ENCODE data around the gene CGB2. TPM values are rescaled to one million over a fixed set of nuclear protein-coding genes. Genes with fewer than 3 reads are reported as not detected.

Gene CGB2
- total and polyA plus RNA-seq, 2 of the 4 experiments (the other 2 are of a cell fraction): not detected

- peak overlapping the region; percentile 98 for H3K4me2 ChIP-seq (ENCODE audit: low read depth, low read length)
- no peak overlapping the region for H2BK20ac ChIP-seq (ENCODE audit: low read depth, low read length)
- in situ Hi-C loops (cut with MboI; ENCODE audit: low sequenced_read_pairs) (no loop called here), intact Hi-C loops (cut with micrococcal nuclease) (loop anchor here (5.0 to 10.0 kb wide), 3 partner anchors 63 to 211 kb away; partner anchors contain the start of genes CGB7 and KCNA7), dilution Hi-C loops (cut with HindIII; ENCODE audit: low sequenced_read_pairs, unreplicated experiment) (no loop called here)
- peaks cover 8% of the 10 kb centered on the region; the same call in 1 of the 2 replicates for H3K36me3 ChIP-seq (ENCODE audit: control insufficient read depth, insufficient read depth, low read length)
- H3K4ac ChIP-seq (ENCODE audit: low read depth, low read length): peak overlapping the region; percentile 11
- H2BK15ac ChIP-seq (ENCODE audit: low read depth, low read length): no peak overlapping the region; the same call in 2 of the 3 replicates
- no peak for TF ChIP-seq FOS (IDR thresholded peaks at IDR 0.05; ENCODE audit: low read depth, low read length)
- no peak for TF ChIP-seq POLR2A (IDR thresholded peaks at IDR 0.05; ENCODE audit: low read depth, low read length)
- H3K79me1 ChIP-seq (ENCODE audit: low read depth in 1 of 2, low read length in 2 of 2): peaks cover 11 to 72% of the 10 kb centered on the region in 2 experiments
- H3K27me3 ChIP-seq (ENCODE audit: control insufficient read depth, insufficient read depth, low read length): no peaks in the 10 kb centered on the region
- peak overlapping the region; percentile 88 for H2AFZ ChIP-seq (replicated peaks; ENCODE audit: low read length, poor library complexity)
- peak overlapping the region; percentile 63 for H3K23ac ChIP-seq (ENCODE audit: low read depth, low read length)
- H3K9ac ChIP-seq (ENCODE audit: low read depth, low read length): peak overlapping the region; percentile 65
- ATAC-seq (ENCODE audit: low read depth): no peak
- peaks cover 27% of the 10 kb centered on the region for H4K20me1 ChIP-seq (ENCODE audit: insufficient read depth, low read length)
- WGBS, 2 experiments (ENCODE audit: extremely low coverage in 2 of 2, insufficient read length in 1 of 2): no CpG with 5 or more reads among the region's 13 CpGs
- no peak overlapping the region; the same call in 1 of the 2 replicates for H4K5ac ChIP-seq (ENCODE audit: low read depth, low read length)
- H3K9me1 ChIP-seq (ENCODE audit: insufficient read depth, low read length): 0 out of 2 replicates have a peak, but pooled peaks cover 3% of the 10 kb centered on the region
- H2BK5ac ChIP-seq (ENCODE audit: low read depth, low read length, poor library complexity, severe bottlenecking): peak overlapping the region; percentile 40
- 0 out of 2 replicates have a peak overlapping the region, but pooled peaks have one; percentile 29 for H3K14ac ChIP-seq (replicated peaks; ENCODE audit: low read depth, low read length)
- peak overlapping the region; percentile 53 for H3K27ac ChIP-seq (ENCODE audit: insufficient read depth, low read length)
- peak overlapping the region; percentile 95 for H2AK9ac ChIP-seq (replicated peaks; ENCODE audit: low read depth, low read length, poor library complexity)
- no peak overlapping the region for H2BK120ac ChIP-seq (ENCODE audit: low read depth, low read length)
- H4K91ac ChIP-seq (ENCODE audit: insufficient read depth, low read depth, low read length): peak overlapping the region; percentile 45; the same call in 1 of the 2 replicates
- H3K18ac ChIP-seq (ENCODE audit: low read depth, low read length): no peak overlapping the region
- H2AK5ac ChIP-seq (ENCODE audit: low read depth, low read length): peak overlapping the region; percentile 81
- peak overlapping the region; percentile 62 for H3K4me3 ChIP-seq (ENCODE audit: insufficient read depth, low read depth, low read length)
- DNase-seq: no peak
- BruUV-seq (replicated peaks): no TSS peak
- ChIA-PET POLR2A (ENCODE audit: unreplicated experiment) (no interaction called here), CTCF (interaction anchor here (0.6 to 1.7 kb wide), 7 partner anchors 15 to 199 kb away, joined by 3 to 6 read pairs (median 3); no protein-coding TSS in a partner anchor)
- peak overlapping the region; percentile 68 for H3K56ac ChIP-seq (ENCODE audit: extremely low read depth, insufficient read depth, low read length)
- peaks cover 12% of the 10 kb centered on the region for H3K4me1 ChIP-seq (ENCODE audit: control insufficient read depth, insufficient read depth, low read length)
- H3K9me3 ChIP-seq (ENCODE audit: control insufficient read depth, insufficient read depth, low read length): no peaks in the 10 kb centered on the region
- H4K8ac ChIP-seq (ENCODE audit: low read depth in 2 of 2, low read length in 2 of 2): peak overlapping the region; percentile 37 to 72
Measured at GRCh38 chr19:48994035-48994386, 37.7 kb upstream of the CGB2 start.

All from IMR-90 (cell line).